Measurements from ENCODE around the gene RSRC2.
"Not testable (repeated sequence)": the region's sequence is repeated elsewhere in the genome, so short reads cannot be mapped to it uniquely, and the experiment has no call there.

The RSRC2 gene

DNA sequence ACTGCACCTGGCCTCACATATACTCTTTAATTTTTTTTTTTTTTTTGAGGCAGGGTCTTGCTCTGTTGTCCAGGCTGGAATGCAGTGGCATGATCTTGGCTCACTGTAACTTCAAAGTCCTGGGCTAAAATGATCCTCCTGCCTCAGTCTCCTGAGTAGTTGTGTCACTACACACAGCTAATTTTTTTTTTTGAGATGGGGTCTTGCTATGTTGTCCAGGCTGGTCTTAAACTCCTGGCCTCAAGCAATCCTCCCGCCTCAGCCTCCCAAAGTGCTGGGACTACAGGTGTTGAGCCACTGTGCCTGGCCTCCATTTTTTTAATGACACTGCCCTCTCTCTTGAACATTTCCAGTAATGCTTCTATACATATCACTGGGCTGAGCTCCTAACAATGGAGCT lies 42.4 kb downstream of the RSRC2 start:
- not testable (repeated sequence) for DNase-seq (ENCODE audit: low read depth)

DNA sequence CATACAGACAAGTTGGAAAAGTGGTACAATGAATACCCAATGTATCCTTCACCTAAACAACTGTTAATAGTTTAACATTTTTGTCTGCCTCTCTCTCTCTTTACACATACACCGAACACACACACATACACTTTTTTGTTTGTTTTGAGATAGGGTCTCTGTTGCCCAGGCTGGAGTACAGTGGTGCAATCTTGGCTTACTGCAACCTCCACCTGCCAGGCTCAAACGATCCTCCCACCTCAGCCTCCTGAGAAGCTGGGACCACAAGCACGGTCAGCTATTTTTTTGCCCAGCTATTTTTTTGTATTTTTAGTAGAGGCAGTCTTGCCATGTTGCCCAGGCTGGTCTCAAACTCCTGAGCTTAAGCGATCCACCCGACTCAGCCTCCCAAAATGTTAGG lies 42.8 kb downstream of the RSRC2 start:
- DNase-seq (ENCODE audit: low read depth) = no peak

DNA sequence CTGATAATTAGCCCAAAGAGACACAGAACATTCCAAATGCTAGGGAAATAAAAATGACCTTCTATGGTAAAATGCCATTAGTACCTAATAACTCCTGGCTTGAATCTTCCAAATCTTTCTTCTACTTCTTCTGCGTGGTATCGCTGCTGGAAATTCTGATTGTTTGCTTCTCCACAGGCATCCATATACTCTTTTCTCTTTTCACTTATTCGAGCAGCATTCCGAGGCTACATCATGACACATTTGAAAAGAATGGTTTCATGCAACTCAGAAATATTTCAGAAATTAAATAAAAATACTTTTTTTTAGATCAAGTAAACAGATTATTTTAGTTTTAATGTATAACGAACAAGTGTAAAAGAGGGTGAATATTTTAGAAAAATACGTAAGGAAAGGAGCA lies 44.9 kb downstream of the RSRC2 start:
- no peak for DNase-seq (ENCODE audit: low read depth)

DNA sequence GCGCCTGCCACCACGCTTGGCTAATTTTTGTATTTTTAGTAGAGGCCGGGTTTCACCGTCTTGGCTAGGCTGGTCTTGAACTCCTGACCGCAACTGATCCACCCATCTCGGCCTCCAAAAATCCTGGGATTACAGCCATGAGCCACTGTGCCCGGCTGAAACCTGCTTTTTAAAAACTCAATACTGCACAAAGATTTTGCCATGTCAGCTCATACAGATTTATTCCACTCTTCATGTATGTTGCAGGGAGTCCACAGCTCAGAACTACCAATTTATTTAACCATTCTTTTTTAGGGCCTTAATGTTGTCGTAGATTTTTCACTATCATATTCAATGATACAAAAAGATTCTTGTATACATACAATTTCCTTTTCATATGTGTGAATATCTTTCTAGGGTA lies 46.0 kb downstream of the RSRC2 start:
- DNase-seq (ENCODE audit: low read depth) = no peak

DNA sequence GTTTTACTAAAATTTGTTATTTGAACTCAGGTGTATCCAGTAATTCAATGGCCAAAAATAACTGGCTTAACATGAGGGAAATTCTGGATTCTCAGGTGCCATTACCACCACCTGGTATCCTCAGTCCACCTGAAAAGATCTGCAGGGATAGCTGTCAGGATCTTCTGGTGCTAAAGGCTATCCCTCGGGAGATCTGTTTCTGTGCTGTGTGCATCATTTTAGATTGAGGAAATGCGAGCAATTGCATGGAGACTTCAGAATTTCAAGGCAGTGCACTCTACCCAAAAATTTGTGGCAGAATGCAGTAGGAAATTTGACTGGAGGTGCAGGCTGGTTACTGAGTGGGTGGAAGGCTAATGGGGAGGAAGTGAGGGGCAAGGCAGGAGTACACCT lies 52.4 kb downstream of the RSRC2 start:
- DNase-seq (ENCODE audit: low read depth) = no peak

DNA sequence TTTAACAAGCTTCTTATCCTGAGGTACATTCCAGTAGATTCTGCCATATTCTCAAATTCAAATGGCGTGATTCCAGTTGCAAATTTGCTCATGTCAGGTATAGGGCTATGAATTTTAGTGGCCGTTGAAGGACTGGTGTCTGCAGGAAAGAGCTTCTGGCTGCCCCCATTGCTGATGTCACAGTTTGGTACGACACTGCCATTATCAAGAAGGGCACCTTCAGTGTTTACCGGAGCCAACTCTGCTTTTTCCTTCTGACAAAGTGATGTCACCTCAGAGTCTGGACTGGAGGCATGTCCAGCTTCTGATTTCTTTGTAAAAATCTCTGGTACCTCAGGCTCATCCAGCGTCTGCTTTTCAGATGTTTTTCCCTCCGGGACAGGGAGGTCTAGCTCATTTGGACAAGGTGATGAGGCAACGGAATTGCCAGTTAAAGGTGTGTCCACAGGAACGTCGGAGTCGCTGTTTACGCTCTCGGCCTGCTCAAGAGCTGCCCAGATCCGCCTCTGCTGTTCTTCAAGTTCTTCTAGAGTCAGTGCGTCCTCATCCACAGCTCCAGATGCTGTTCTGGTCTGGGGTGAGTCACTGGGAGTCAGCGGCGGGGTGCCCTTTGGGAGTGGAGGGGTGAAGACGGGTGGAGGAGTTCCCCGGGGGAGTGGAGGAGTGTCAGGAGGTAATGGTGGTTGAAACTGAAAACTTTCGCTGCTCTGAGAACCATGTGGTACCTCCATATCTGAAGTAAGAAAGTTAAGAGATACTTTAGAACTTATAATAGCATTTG lies 53.0 kb downstream of the RSRC2 start:
- DNase-seq (ENCODE audit: low read depth) = no peak

DNA sequence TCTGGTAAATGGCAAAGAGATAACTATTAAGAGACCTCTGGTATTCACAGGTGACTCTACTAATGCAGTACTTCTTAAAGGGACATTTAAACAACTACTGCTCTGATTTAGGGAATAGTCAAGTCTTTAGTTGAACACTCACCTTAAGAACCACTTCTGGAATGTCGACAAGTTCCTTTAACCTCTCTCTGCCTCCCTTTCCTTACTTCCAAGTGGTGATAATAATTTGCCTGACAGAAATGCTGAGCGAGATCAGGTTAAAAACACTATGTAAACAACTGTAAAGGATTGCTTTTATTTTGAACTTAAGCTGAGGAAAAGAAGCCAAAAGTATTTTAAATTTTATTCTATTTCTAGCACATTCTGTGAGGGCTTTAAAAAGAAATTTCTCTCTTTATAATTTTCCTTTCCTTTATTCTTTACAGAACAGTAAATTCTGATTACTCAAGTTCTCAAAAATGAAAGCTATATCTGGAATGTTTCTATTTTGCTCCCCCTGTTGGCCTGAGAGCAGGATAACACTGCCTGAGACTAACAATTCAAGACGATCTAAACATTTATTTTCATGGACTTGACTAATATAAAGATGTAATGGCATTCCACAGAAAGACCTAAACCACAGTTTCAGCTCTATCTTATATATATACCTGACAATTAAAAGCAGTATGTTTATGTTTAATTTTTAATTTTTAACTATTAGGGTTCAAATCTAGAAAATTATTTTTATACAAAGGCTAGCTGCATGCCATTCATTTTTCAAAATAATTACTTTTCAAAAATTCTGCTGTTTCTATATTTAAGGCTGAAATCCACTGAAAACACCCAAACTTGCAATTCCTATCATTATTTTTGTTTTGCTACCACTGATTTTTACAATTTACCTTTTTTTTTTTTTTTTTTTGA lies 55.2 kb downstream of the RSRC2 start:
- peak; percentile 38 for DNase-seq (ENCODE audit: low read depth)

DNA sequence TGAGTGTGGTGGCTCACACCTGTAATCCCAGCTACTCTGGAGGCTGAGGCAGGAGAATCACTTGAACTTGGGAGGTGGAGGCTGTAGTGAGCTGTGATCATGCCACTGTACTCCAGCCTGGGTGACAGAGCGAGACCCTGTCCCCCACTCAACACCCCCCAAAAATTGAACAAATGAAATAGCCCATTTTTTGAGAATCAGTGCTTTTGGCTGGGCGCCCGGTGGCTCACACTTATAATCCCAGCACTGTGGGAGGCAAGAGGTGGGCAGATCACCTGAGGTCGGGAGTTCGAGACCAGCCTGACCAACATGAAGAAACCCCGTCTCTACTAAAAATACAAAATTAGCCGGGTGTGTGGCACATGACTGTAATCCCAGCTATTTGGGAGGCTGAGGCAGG lies 56.2 kb downstream of the RSRC2 start:
- DNase-seq (ENCODE audit: low read depth) = not testable (repeated sequence)

DNA sequence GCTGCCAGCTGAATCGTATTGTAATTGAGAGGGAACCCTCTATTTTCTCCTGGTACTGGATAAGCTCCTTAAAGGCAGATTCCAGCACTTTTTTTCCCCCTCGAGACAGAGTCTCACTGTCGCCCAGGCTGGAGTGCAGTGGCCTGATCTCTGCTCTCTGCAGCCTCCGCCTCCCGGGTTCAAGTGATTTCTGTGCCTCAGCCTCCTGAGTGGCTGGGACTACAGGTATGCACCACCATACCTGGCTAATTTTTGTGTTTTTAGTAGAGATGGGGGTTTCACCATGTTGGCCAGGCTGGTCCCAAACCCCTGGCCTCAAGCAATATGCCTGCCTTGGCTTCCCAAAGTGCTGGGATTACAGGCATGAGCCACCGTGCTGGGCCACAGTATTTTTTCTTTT lies 56.9 kb downstream of the RSRC2 start:
- DNase-seq (ENCODE audit: low read depth) = not testable (repeated sequence)

DNA sequence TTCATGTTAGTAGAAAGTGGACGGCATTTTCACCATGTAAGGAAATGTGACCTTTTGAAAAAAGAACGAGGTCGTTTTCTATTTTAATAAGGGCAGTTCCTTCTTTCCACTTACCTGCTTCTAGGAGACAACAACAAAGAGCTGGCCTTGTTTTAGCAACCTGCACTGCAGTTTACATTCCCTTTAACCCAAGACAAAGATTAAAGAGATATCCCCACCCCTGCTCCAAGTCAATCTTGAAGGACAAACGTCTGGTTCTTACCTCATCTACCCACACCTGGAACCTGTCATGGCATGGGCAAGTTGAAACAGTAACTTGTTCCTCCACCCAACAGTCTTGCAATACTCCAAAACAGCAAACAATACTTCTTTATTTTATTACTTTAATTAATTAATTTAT lies 58.8 kb downstream of the RSRC2 start:
- DNase-seq (ENCODE audit: low read depth) = no peak

DNA sequence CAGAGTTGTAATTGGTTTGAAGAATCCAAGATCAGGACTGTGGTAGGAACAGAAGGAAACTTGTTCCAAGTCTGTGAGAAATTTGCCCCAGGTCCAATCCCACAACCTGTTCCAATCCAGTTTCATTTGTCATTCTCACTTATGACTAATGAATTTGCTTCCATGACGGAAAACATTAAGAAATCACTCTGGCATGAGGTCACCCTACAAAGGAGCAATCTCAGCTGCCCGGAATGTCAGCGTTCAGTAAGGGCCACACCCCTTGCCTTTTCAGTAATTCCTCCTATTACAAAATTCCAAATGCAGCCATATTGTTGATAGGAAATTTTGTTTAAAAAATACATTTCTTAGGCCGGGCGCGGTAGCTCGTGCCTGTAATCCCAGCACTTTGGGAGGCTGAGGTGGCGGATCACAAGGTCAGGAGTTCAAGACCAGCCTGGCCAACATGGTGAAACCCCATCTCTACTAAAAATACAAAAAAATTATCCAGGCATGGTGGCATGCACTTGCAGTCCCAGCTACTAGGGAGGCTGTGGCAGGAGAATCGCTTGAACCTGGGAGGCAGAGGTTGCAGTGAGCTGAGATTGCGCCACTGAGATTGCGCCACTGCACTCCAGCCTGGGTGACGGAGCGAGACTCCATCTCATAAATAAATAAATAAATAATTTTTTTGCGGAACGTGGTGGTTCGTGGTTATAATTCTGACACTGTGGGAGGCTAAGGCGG lies 62.3 kb downstream of the RSRC2 start:
- DNase-seq (ENCODE audit: low read depth) = peak; percentile 93

DNA sequence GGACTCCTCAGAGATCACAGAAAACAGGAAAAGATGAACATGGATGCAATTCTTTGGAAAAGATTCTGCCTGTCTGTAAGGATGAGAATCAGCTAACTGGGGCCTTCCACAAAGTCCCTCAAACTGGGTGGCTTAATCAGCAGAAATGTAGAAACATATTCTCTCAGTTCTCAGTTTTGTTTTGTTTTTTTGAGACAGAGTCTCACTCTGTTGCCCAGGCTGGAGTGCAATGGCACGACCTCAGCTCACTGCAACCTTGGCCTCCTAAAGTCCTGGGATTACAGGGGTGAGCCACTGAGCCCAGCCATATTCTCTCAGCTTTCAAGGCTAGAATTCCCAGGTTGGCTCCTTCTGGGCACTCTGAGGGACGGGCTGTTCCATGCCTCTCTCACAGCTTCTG lies 66.1 kb downstream of the RSRC2 start:
- no peak for DNase-seq (ENCODE audit: low read depth)

DNA sequence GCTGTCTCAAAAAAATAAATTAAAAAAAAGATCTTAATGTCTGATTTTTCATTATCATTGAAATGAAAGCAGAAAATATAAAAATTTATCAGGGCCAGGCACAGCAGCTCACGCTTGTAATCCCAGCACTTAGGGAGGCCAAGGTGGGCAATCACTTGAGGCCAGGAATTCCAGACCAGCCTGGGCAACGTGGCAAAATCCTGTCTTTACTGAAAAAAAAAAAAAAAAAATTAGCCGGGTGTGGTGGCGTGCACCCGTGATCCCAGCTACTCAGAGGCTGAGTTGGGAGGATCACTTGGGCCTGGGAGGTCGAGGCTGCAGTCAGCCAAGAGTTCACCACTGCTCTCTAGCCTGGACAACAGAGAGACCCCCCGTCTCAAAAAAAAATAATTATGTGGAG lies 66.7 kb downstream of the RSRC2 start:
- no peak for DNase-seq (ENCODE audit: low read depth)

DNA sequence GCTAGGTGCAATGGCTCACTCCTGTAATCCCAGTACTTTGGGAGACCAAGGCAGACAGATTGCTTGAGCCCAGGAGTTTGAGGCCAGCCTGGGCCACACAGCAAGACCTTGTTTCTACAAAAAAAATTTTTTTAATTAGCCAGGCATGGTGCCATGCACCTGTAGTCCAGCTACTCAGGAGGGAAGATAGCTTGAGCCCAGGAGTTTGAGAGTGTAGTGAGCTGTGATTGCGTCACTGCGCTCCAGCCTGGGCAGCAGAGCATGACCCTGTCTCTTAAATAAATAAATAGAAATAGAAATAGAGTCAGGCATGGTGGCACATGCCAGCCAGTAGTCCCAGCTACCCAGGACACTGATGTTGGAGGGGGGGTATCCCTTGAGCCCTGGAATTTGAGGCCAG lies 67.5 kb downstream of the RSRC2 start:
- no peak for DNase-seq (ENCODE audit: low read depth)

DNA sequence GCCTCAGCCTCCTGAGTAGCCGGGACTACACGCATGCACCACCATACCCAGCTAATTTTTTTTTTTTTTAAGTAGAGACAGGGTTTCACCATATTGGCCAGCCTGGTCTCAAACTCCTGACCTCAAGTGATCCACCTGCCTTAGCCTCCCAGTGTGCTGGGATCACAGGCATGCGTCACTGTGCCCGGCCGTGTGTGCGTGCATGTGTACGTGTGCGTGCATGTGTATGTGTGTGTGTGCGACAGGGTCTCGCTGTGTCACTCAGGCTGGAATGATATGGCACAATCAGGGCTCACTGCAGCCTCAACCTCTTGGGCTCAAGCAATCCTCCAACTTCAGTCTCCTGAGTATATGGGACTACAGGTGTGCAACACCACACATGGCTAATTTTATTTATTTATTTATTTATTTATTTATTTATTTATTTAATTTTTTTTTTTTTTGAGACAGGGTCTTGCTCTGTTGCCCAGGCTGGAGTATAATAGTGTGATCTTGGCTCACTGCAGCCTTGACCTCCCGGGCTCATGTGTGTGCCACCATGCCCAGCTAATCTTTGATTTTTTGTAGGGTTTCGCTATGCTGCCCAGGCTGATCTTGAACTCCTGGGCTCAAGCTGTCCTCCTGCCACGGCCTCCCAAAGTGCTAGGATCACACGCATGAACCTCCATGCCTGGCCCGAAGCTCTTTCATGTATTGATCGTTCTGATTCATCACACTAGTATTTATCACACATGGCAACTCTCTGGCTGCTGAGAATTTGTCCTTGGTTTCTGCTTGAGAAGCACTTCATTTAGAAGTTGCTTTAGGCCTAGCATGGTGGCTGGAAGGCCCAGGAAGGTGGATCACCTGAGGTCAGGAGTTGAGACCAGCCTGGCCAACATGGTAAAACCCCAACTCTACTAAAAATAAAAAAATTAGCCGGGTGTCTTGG lies 68.4 kb downstream of the RSRC2 start:
- DNase-seq (ENCODE audit: low read depth) = no peak

DNA sequence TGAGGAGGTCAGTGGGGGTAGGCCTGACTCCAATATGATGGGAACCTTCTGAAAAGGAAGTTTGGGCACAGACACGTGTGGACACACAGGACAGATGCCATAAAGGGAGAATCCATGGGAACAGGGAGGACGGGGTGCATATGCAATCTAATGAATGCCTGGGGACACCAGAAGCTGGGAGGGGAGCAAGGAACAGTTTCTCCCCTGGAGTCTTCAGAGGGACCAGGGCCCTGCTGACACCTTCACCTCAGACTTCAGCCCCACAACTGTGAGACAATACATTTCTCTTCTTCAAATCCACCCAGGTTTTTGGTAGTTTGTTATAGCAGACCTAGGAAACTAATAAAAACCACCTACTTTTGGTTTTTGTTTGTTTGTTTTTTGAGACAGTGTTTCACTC lies 69.1 kb downstream of the RSRC2 start:
- no peak for DNase-seq (ENCODE audit: low read depth)

DNA sequence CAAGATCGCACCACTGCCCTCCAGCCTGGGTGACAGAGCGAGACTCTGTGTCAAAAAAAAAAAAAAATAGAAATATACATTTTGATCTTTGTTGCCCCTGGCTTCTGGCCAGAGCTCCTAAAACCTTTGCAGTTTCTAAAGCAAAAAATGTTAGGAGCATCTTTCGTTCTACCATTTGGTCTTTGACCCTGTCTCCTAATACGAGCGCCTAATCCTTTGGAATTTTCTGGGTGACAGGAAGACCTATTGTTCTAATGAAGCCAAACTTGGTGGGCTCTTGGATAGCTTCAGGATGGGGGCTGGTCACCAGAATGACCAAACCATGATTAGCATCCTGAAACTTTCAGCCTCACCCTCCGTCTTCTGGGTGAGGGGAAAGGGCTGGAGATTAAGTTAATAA lies 72.0 kb downstream of the RSRC2 start:
- no peak for DNase-seq (ENCODE audit: low read depth)

DNA sequence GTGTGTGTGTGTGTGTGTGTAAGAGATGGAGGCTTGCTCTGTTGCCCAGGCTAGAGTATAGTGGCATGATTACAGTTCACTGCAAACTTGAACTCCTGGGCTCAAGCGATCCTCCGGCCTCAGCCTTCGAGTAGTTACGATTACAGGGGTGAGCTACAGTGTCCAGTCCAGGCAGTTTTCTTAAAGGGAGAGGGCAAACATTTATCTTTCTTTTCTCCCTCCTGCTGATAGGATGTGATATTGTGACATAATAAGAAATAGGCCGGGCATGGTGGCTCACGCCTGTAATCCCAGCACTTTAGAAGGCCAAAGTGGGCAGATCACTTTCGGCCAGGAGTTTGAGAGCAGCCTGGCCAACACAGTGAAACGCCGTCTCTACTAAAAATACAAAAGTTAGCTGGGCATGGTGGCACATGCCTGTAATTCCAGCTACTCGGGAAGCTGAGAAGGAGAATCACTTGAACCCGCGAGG lies 72.5 kb downstream of the RSRC2 start:
- no peak for DNase-seq (ENCODE audit: low read depth)

Data from GM04504 (cell line).